ENCODE measurements around the gene FAM83F. TPM values are rescaled to one million over a fixed set of nuclear protein-coding genes. Genes with fewer than 3 reads are reported as not detected.

Gene FAM83F
- total RNA-seq, 1 donor = not detected

- H3K79me2 ChIP-seq (ENCODE audit: insufficient read depth, low read length) = no peaks in the 10 kb centered on the region
- H3K9me3 ChIP-seq (ENCODE audit: low read depth, low read length) = no peaks in the 10 kb centered on the region
- no peaks in the 10 kb centered on the region for H3K4me1 ChIP-seq (ENCODE audit: insufficient read depth, low read length)
- no peak for TF ChIP-seq CTCF (IDR thresholded peaks at IDR 0.05; ENCODE audit: extremely low read depth, low read depth, low read length)
- H3K27me3 ChIP-seq (ENCODE audit: insufficient read depth, low read length) = peaks cover 10% of the 10 kb centered on the region
- no peak for DNase-seq (ENCODE audit: insufficient read length, low spot score, missing footprints)
- H2AFZ ChIP-seq (ENCODE audit: low read length) = no peak overlapping the region
- H3K27ac ChIP-seq (ENCODE audit: low read depth, low read length) = no peak overlapping the region
- H3K4me2 ChIP-seq (ENCODE audit: insufficient read depth, low read length) = no peak overlapping the region
- H3K36me3 ChIP-seq (ENCODE audit: insufficient read depth, low read length) = no peaks in the 10 kb centered on the region
- no peak overlapping the region for H3K4me3 ChIP-seq (ENCODE audit: insufficient read depth, low read length)
- no peaks in the 10 kb centered on the region for H4K20me1 ChIP-seq (ENCODE audit: insufficient read depth, low read length)
Measured at GRCh38 chr22:39953101-39953500, 41.7 kb upstream of the FAM83F start.

GRCh38 chr22:39954584-39955055 is 40.1 kb upstream of the FAM83F start:
- no peak overlapping the region for H3K4me2 ChIP-seq (ENCODE audit: insufficient read depth, low read length)
- no peak for TF ChIP-seq CTCF (IDR thresholded peaks at IDR 0.05; ENCODE audit: extremely low read depth, low read depth, low read length)
- H3K27me3 ChIP-seq (ENCODE audit: insufficient read depth, low read length) = peaks cover 10% of the 10 kb centered on the region
- H3K9me3 ChIP-seq (ENCODE audit: low read depth, low read length) = no peaks in the 10 kb centered on the region
- no peaks in the 10 kb centered on the region for H3K36me3 ChIP-seq (ENCODE audit: insufficient read depth, low read length)
- no peak overlapping the region for H2AFZ ChIP-seq (ENCODE audit: low read length)
- no peaks in the 10 kb centered on the region for H4K20me1 ChIP-seq (ENCODE audit: insufficient read depth, low read length)
- H3K4me3 ChIP-seq (ENCODE audit: insufficient read depth, low read length) = no peak overlapping the region
- no peaks in the 10 kb centered on the region for H3K79me2 ChIP-seq (ENCODE audit: insufficient read depth, low read length)
- H3K27ac ChIP-seq (ENCODE audit: low read depth, low read length) = no peak overlapping the region
- peaks cover 1% of the 10 kb centered on the region for H3K4me1 ChIP-seq (ENCODE audit: insufficient read depth, low read length)
- no peak for DNase-seq (ENCODE audit: insufficient read length, low spot score, missing footprints)

- Histone ChIP-seq H3K4me1 (ENCODE audit: insufficient read depth, low read length) (peaks cover 11% of the 10 kb centered on the region), H3K9me3 (ENCODE audit: low read depth, low read length) (no peaks in the 10 kb centered on the region), H3K4me2 (ENCODE audit: insufficient read depth, low read length) (no peak overlapping the region), H4K20me1 (ENCODE audit: insufficient read depth, low read length) (no peaks in the 10 kb centered on the region), H3K27ac (ENCODE audit: low read depth, low read length) (no peak overlapping the region), H2AFZ (ENCODE audit: low read length) (no peak overlapping the region), H3K36me3 (ENCODE audit: insufficient read depth, low read length) (no peaks in the 10 kb centered on the region), H3K27me3 (ENCODE audit: insufficient read depth, low read length) (peaks cover 2% of the 10 kb centered on the region), H3K79me2 (ENCODE audit: insufficient read depth, low read length) (no peaks in the 10 kb centered on the region), H3K4me3 (ENCODE audit: insufficient read depth, low read length) (no peak overlapping the region)
- DNase-seq (ENCODE audit: insufficient read length, low spot score, missing footprints) = no peak
- no peak for TF ChIP-seq CTCF (IDR thresholded peaks at IDR 0.05; ENCODE audit: extremely low read depth, low read depth, low read length)
Measured at GRCh38 chr22:39955675-39956074, 39.1 kb upstream of the FAM83F start.

GRCh38 chr22:39956932-39957664 is 37.7 kb upstream of the FAM83F start:
- TF ChIP-seq CTCF (IDR thresholded peaks at IDR 0.05; ENCODE audit: extremely low read depth, low read depth, low read length) = no peak
- H3K79me2 ChIP-seq (ENCODE audit: insufficient read depth, low read length) = no peaks in the 10 kb centered on the region
- H3K4me3 ChIP-seq (ENCODE audit: insufficient read depth, low read length) = no peak overlapping the region
- no peaks in the 10 kb centered on the region for H4K20me1 ChIP-seq (ENCODE audit: insufficient read depth, low read length)
- H3K4me2 ChIP-seq (ENCODE audit: insufficient read depth, low read length) = no peak overlapping the region
- H3K27ac ChIP-seq (ENCODE audit: low read depth, low read length) = no peak overlapping the region
- H2AFZ ChIP-seq (ENCODE audit: low read length) = no peak overlapping the region
- H3K9me3 ChIP-seq (ENCODE audit: low read depth, low read length) = no peaks in the 10 kb centered on the region
- H3K36me3 ChIP-seq (ENCODE audit: insufficient read depth, low read length) = no peaks in the 10 kb centered on the region
- no peak for DNase-seq (ENCODE audit: insufficient read length, low spot score, missing footprints)
- H3K27me3 ChIP-seq (ENCODE audit: insufficient read depth, low read length) = peaks cover 2% of the 10 kb centered on the region
- peaks cover 24% of the 10 kb centered on the region for H3K4me1 ChIP-seq (ENCODE audit: insufficient read depth, low read length)

Data from osteoblast (primary cell).